Nephron progenitor cell (in vitro differentiated cells): Measurements from ENCODE around the gene RNASEL.
"Not testable (repeated sequence)": the region's sequence is repeated elsewhere in the genome, so short reads cannot be mapped to it uniquely, and the experiment has no call there.

Experiments
- DNase-seq: peaks from one replicate; pipeline ENCODE4 v3.0.0; 2021
- H3K27ac Mint-ChIP-seq: 2 replicates; pipeline ENCODE4 v1.8.0; 2021; ENCODE audit warnings: mild to moderate bottlenecking, moderate library complexity, mixed read lengths
- H3K27me3 Mint-ChIP-seq: 2 replicates; pipeline ENCODE4 v1.8.0; 2021; ENCODE audit warnings: mild to moderate bottlenecking, low read depth, mixed read lengths; ENCODE audit not compliant: poor library complexity
- H3K36me3 Mint-ChIP-seq: 2 replicates; pipeline ENCODE4 v1.8.0; 2021; ENCODE audit warnings: low read depth, mixed read lengths
- H3K4me1 Mint-ChIP-seq: 2 replicates; pipeline ENCODE4 v1.8.0; 2021; ENCODE audit warnings: mixed read lengths
- H3K4me3 Mint-ChIP-seq: 2 replicates; pipeline ENCODE4 v1.8.0; 2021; ENCODE audit warnings: mild to moderate bottlenecking, moderate library complexity, mixed read lengths
- H3K9me3 Mint-ChIP-seq: 2 replicates; pipeline ENCODE4 v1.8.0; 2021; ENCODE audit warnings: mild to moderate bottlenecking, moderate library complexity, mixed read lengths
- CTCF ChIP-seq: fragments of 200-600 bp; sonication (generic); IDR thresholded peaks from 2 replicates; pipeline ENCODE4 v1.5.0; 2021; ENCODE audit warnings: antibody characterized with exemption

The RNASEL gene

GRCh38 chr1:182549346-182549745 is 39.7 kb downstream of the RNASEL start:
- no peaks in the 10 kb centered on the region for H3K36me3 Mint-ChIP-seq
- H3K4me3 Mint-ChIP-seq, result no peak overlapping the region
- TF ChIP-seq CTCF, result no peak
- peaks cover 10% of the 10 kb centered on the region for H3K9me3 Mint-ChIP-seq
- H3K27me3 Mint-ChIP-seq, result peaks cover 10% of the 10 kb centered on the region
- no peak overlapping the region for H3K27ac Mint-ChIP-seq
- DNase-seq, result no peak
- H3K4me1 Mint-ChIP-seq, result no peaks in the 10 kb centered on the region

GRCh38 chr1:182533896-182534295 is 55.2 kb downstream of the RNASEL start:
- Mint-ChIP-seq H3K27me3 (peaks cover 11% of the 10 kb centered on the region), H3K9me3 (peaks cover under 1% of the 10 kb centered on the region), H3K36me3 (no peaks in the 10 kb centered on the region), H3K4me1 (no peaks in the 10 kb centered on the region), H3K4me3 (no peak overlapping the region), H3K27ac (no peak overlapping the region)
- no peak for DNase-seq
- TF ChIP-seq CTCF, result no peak

- H3K36me3 Mint-ChIP-seq, H3K4me3 Mint-ChIP-seq: not testable (repeated sequence)
- H3K27me3 Mint-ChIP-seq, result peaks cover 21% of the 10 kb centered on the region
Measured at GRCh38 chr1:182528206-182528605, 60.9 kb downstream of the RNASEL start.

GRCh38 chr1:182527680-182528079 is 61.4 kb downstream of the RNASEL start:
- Mint-ChIP-seq H3K36me3 (peaks cover 5% of the 10 kb centered on the region), H3K4me3 (no peak overlapping the region), H3K4me1 (no peaks in the 10 kb centered on the region), H3K9me3 (peaks cover 48% of the 10 kb centered on the region), H3K27me3 (peaks cover 24% of the 10 kb centered on the region), H3K27ac (no peak overlapping the region)
- no peak for DNase-seq
- no peak for TF ChIP-seq CTCF

More at GRCh38 chr1:182528206-182528605, 60.9 kb downstream of the RNASEL start:
- H3K4me1 Mint-ChIP-seq, H3K27ac Mint-ChIP-seq, DNase-seq: not testable (repeated sequence)
- H3K9me3 Mint-ChIP-seq, result peaks cover 48% of the 10 kb centered on the region

- peaks cover 48% of the 10 kb centered on the region for H3K9me3 Mint-ChIP-seq
Measured at GRCh38 chr1:182525342-182525741, 63.7 kb downstream of the RNASEL start.

More at GRCh38 chr1:182525342-182525741, 63.7 kb downstream of the RNASEL start:
- no peak for TF ChIP-seq CTCF
- H3K4me1 Mint-ChIP-seq, result no peaks in the 10 kb centered on the region
- no peak overlapping the region for H3K4me3 Mint-ChIP-seq
- H3K27ac Mint-ChIP-seq, result no peak overlapping the region
- no peak for DNase-seq
- peaks cover 5% of the 10 kb centered on the region for H3K36me3 Mint-ChIP-seq
- H3K27me3 Mint-ChIP-seq, result peaks cover 24% of the 10 kb centered on the region
